PFSK-1 (cell line): ENCODE data around the gene NMD3.

ENCODE experiments used
- FOXP2 ChIP-seq: optimal IDR thresholded peaks from 2 replicates; pipeline ENCODE3; 2011; ENCODE audit warnings: borderline replicate concordance, control low read depth, inconsistent platforms; ENCODE audit not compliant: insufficient read depth; ENCODE audit errors: extremely low read length, extremely low read depth
- POLR2AphosphoS5 ChIP-seq: IDR thresholded peaks from 2 replicates; pipeline ENCODE4 v1.6.1; 2012; ENCODE audit warnings: low read depth, mild to moderate bottlenecking, control low read depth, low read length, moderate library complexity
- SIN3A ChIP-seq: IDR thresholded peaks from 2 replicates; pipeline ENCODE4 v1.6.1; 2012; ENCODE audit warnings: mild to moderate bottlenecking, low read length, moderate library complexity, borderline replicate concordance; ENCODE audit not compliant: insufficient read depth
- TAF1 ChIP-seq: IDR thresholded peaks from 2 replicates; pipeline ENCODE4 v1.6.1; 2012; ENCODE audit warnings: low read length, control low read depth, borderline replicate concordance; ENCODE audit not compliant: insufficient read depth
- TF ChIP-seq, protein P1 (sequence below), 2 experiments: IDR thresholded peaks; 2 replicates each; pipeline versions ENCODE4 v1.6.1 to v1.8.0; 2011 to 2012; ENCODE audit warnings: low read depth in 2 of 2, low read length in 2 of 2, control low read depth in 1 of 2, inconsistent platforms in 1 of 2, mild to moderate bottlenecking in 1 of 2, moderate library complexity in 1 of 2; ENCODE audit not compliant: insufficient read depth in 1 of 2

Gene NMD3

GRCh38 chr3:161187046-161187445 lies 34.1 kb upstream of the NMD3 start:
- TF ChIP-seq, protein P1, sequence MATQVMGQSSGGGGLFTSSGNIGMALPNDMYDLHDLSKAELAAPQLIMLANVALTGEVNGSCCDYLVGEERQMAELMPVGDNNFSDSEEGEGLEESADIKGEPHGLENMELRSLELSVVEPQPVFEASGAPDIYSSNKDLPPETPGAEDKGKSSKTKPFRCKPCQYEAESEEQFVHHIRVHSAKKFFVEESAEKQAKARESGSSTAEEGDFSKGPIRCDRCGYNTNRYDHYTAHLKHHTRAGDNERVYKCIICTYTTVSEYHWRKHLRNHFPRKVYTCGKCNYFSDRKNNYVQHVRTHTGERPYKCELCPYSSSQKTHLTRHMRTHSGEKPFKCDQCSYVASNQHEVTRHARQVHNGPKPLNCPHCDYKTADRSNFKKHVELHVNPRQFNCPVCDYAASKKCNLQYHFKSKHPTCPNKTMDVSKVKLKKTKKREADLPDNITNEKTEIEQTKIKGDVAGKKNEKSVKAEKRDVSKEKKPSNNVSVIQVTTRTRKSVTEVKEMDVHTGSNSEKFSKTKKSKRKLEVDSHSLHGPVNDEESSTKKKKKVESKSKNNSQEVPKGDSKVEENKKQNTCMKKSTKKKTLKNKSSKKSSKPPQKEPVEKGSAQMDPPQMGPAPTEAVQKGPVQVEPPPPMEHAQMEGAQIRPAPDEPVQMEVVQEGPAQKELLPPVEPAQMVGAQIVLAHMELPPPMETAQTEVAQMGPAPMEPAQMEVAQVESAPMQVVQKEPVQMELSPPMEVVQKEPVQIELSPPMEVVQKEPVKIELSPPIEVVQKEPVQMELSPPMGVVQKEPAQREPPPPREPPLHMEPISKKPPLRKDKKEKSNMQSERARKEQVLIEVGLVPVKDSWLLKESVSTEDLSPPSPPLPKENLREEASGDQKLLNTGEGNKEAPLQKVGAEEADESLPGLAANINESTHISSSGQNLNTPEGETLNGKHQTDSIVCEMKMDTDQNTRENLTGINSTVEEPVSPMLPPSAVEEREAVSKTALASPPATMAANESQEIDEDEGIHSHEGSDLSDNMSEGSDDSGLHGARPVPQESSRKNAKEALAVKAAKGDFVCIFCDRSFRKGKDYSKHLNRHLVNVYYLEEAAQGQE (IDR thresholded peaks at IDR 0.05; ENCODE audit: insufficient read depth in 1 of 2, low read depth in 2 of 2, low read length in 2 of 2) = no peak
- no peak for TF ChIP-seq SIN3A
- no peak for TF ChIP-seq TAF1
- TF ChIP-seq FOXP2 = no peak
- no peak for TF ChIP-seq POLR2AphosphoS5

DNA sequence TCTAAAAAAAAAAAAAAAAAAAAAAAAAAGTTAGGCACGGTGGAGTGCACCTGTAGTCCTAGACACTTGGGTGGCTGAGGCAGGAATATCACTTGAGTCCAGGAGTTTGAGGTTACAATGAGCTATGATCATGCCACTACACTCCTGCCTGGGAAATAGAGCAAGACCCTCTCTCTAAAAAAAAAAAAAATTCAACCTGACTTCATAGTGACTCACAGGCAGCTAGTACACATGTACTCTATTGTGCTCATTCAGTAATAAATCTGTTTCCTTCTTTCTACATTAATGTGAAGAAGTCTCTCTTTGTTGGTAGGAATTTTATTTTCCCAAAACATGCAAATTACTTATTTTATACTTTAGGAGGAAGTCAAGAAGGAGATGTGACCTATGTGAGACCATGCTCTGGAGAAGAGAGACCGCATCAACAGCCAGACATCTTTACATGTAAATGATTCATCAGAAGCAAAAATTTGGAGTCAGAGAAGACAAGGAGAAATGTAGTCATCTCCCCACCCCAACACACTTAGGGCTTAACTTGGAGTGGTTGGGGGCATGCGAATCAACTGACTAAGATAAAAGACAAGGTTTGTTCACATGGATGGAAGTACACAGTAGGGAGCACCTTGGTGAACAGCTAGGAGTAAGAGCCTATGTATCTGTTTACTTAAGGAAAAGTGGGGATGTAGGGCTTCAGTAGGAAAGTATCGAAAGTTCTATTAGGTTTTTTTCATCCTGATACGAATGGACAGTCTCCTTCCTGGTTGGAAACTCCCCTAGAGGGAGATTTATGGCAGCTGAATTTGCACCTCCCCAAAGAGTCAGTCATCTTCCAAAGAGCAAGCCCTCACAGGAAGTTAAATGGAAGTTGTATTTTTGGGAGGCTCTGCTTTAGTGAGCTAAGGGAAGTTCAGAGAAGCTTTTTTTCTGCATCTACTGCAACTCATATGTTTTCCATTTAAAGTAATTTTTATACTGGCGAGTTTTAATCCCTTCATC lies 23.0 kb upstream of the NMD3 start:
- TF ChIP-seq POLR2AphosphoS5 = no peak

GRCh38 chr3:161199926-161200325 lies 21.2 kb upstream of the NMD3 start:
- TF ChIP-seq SIN3A (no peak), TAF1 (no peak), POLR2AphosphoS5 (no peak), FOXP2 (no peak)
- TF ChIP-seq, protein P1 (IDR thresholded peaks at IDR 0.05; ENCODE audit: insufficient read depth in 1 of 2, low read depth in 2 of 2, low read length in 2 of 2) = no peak

DNA sequence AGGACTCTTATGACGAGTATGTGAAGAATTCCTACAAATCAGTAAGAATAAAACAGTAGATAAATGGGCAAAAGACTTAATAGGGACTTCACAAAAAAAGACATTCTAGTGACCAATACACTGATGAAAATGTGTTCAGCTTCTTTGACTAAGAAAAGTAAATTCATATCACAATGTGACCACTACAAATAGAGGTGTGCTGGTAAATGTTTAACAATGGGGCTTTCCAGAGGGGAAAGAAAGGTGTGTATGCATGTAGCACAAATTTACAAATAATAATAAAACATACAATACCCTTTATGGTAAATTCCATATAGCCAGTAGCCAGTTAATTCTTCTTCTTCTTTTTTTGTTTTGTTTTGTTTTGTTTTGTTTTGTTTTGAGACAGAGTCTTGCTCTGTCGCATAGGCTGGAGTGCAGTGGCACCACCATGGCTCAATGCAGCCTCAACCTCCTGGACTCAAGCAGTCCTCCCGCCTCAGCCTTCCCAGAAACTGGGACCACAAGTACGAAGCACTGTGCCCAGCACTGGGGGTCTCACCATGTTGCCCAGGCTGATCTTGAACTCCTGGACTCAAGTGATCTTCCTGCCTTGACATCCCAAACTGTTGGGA lies 17.5 kb upstream of the NMD3 start:
- TF ChIP-seq SIN3A (no peak), POLR2AphosphoS5 (no peak), FOXP2 (no peak), TAF1 (no peak)
- TF ChIP-seq, protein P1 (IDR thresholded peaks at IDR 0.05; ENCODE audit: insufficient read depth in 1 of 2, low read depth in 2 of 2, low read length in 2 of 2) = no peak

- no peak for TF ChIP-seq SIN3A
- TF ChIP-seq, protein P1 (IDR thresholded peaks at IDR 0.05; ENCODE audit: insufficient read depth in 1 of 2, low read depth in 2 of 2, low read length in 2 of 2) = no peak
- TF ChIP-seq POLR2AphosphoS5 = no peak
- TF ChIP-seq TAF1 = no peak
- no peak for TF ChIP-seq FOXP2
These were observed 12.2 kb upstream of the NMD3 start for GRCh38 chr3:161208931-161209330.
